IPS DF 4.7 (cell line): ENCODE measurements around the gene EFCAB5.
"Not testable (repeated sequence)": the region's sequence is repeated elsewhere in the genome, so short reads cannot be mapped to it uniquely, and the experiment has no call there.

ENCODE experiments used
- DNase-seq: peaks from one replicate; pipeline ENCODE4 v3.0.0-alpha.2; 2013; ENCODE audit warnings: low spot score; ENCODE audit errors: extremely low read depth

EFCAB5 gene

DNA sequence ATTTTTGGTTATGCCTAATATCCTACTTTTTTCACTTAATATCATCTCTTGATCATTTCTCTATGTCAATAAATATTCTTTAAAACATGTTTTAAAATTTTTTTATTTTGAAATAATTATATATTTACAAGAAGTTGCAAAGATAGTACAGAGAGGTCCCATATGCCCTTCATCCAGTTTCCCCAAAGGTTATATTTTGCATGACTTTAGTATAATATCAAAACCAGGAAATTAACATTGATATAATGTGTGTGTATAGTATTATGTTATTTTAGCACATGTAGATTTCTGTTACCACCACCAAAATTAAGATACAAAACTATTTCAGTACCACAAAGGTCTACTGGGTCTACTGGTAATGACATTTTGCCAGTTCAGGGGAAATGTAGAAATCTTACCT lies 60.7 kb downstream of the EFCAB5 start:
- no peak for DNase-seq

DNA sequence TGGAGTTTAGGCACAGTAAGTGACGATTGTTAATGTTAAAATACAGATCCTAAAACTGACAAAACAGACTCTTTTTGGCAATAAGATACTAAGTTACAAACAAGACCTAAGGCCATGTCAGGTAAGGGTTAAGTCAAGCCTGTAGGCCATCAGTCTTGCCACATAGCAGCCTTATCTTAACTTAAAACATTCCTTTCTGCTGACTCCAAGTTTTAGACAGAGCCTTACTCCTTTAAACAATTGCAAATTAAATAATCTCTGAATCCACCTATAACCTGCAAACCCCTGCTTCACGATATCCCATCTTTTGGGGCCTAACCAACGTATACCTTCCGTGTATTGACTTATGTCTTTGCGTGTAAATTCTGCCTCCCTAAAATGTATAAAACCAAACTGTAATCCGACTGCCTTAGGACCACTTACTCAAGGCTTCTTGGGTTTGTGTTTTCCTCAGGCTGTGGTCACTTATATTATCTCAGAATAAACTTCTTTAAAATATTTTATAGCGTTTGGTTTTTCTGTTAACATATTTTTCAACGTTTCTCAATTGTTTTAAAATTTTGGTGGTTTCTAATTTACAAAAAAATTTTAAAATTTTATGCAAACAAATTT lies 64.4 kb downstream of the EFCAB5 start:
- no peak for DNase-seq

DNA sequence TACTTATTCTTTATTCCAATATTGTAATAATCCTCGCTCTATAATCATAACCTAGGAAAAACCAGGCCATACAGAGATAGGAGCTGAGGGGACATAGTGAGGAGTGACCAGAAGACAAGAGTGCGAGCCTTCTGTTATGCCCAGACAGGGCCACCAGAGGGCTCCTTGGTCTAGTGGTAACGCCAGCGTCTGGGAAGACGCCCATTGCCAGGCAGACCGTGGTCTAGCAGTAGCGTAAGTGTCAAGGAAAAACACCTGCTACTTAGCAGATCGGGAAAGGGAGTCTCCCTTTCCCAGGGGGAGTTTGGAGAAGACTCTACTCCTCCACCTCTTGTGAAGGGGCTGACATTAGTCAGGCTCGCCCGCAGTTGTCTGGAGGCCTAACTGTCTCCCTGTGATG lies 70.5 kb downstream of the EFCAB5 start:
- not testable (repeated sequence) for DNase-seq

DNA sequence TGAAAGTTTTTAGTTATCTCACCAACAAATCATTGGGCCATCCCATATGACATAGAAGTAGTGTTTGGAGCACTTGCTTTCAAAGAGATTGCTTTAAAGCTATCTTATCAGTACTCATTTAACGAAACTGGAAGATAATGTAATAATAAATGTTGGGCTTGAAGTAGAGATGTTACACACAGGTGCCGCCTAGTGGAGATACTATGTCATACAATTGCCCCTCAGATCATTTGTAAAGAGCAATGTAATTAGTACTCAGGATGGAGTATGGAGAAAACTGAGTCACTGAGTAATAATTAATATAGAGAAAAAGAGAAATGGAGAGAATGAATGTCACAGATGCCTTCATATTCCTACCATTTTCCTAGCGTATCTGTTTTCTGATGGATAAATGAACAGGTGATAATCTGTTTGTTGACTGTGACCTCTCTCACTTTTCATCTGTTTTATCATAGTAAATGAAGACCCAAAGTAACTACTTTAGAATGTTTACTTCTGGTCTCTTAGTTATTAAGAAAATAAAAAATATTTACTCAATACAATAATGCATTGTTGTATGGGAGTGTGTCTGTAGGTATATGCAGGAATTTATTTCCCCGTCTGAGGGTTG lies 80.4 kb downstream of the EFCAB5 start:
- no peak for DNase-seq

DNA sequence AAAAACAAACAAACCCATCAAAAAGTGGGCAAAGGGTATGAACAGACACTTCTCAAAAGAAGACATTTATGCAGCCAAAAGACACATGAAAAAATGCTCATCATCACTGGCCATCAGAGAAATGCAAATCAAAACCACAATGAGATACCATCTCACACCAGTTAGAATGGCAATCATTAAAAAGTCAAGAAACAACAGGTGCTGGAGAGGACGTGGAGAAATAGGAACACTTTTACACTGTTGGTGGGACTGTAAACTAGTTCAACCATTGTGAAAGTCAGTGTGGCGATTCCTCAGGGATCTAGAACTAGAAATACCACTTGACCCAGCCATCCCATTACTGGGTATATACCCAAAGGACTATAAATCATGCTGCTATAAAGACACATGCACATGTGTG lies 83.9 kb downstream of the EFCAB5 start:
- not testable (repeated sequence) for DNase-seq

DNA sequence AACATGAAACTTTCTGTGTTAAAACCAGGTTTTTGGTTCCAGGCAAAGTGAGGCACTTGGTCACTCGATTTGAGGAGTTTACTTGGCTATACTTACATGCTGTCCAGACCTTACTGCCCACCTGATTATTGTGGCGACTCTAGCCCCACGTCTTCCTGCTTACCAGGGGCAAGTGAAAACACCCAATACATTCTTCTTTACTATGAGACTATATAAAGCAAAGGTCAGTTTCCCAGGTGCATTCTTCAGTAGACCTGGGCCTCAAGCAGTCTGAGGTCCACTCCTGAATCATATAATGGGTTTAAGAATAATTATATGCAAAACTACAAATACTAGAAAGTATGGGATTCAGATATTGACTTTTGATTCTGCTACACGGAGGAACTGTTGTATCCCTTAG lies 86.2 kb downstream of the EFCAB5 start:
- no peak for DNase-seq

DNA sequence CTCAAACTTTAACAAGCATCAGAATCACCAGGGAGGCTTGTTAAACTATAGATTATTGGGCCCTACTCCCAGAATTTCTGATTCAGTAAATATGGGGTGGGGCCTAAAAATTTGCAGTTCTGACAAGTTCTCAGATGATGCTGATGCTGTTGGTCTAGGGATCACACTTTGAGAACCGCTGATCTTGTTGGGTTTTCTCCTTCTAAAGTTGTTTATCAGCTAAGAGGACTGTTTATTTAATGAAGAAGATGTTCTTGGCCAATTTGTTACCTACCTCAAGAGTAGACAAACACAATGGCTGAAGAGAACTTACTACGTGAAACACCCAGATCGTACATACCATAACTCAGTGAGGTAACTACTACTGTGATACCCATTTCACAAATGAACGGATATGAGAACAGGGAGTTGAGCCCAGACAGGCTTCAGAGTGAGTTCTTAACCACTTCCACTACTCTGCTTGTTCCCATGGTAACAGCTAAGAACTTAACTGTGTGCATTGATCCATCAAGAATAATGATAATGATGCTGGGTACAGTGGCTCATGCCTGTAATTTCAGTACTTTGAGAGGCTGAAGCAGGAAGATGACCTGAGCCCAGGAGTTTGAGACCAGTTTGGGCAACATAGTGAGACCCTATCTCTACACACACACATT lies 89.9 kb downstream of the EFCAB5 start:
- DNase-seq, result no peak

DNA sequence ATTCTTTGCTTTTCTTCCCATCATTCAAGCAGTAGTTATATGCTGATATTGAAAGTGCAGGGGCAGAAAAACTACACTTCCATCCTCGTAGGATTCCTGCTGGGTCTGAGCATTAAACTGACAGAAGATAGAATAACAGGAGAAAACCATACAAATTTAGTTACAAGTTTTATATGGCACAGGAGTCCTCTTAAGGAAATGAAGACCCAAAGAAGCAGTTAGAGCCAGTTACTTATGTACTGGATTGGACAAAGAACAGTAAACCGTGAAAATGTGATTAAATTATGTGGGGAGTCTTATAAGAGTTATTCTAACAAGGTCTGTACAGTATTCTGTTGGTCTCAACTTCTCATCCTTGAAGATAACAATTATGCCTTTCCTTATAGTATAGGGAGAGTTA lies 93.9 kb downstream of the EFCAB5 start:
- DNase-seq, result no peak

DNA sequence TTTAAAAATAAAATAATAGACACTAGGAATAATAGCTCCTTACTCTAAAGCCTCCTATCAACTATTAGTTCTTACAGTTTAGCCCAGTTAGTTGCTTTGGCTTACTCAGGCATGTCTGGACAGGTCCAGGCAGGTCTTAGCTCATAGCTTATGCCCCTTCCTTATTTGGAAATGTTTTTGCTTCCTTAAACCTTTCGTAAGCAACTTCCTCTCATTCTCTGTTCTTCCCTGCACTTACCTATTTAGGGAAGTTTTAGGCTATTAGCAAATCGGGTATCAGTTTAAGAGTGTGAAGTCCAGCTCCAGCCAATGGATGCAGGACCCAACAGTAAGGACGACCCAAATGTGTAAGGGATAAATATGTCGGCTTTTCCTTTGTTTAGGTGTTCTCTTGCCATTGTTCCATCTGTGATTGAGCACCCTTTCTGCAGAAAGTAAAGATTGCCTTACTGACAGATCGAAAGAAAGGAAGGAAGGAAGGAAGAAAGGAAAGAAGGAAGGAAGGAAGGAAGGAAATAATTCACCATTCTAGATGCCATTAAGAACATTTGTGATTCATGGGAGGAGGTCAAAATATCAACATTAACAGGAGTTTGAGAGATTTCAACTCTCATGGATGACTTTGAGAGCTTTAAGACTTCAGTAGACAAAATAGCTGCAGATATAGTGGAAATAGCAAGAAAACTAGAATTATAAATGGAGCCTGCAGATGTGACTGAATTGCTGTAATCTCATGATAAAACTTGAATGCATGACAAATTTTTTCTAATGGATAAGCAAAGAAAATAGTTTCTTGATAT lies 99.5 kb downstream of the EFCAB5 start:
- DNase-seq, result not testable (repeated sequence)

DNA sequence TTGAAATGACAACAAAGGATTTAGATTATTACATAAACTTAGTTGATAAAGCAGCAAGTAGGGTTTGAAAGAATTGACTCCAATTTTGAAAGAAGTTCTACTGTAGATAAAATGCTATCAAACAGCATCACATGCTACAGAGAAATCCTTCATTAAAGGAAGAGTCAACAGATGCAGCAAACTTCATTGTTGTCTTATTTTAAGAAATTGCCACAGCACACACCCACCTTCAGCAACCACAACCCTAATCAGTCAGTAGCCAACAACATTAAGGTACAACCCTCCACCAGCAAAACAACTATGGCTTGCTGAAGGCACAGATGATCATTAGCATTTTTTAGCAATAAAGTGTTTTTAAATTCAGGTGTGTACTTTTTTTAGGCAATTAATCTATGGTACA lies 100.1 kb downstream of the EFCAB5 start:
- no peak for DNase-seq

DNA sequence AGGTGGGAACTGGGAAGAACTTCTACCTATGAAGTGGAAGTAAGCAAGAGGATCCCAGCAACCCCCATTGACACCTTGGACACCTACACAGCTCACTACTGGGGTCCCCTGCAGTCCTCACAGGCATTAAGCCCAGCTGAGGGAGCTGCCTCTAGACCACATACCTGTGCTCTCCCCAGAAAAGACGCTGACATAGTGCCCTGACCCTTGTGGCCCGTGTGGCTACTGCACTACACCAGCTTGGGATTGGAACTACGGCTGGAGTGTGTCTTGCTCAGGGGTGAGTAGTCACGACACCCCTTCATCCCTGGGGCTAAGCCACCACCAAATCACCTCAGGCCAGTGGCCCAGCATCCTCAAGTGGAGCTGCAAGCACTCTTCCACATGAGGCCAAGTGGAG lies 120.9 kb downstream of the EFCAB5 start:
- no peak for DNase-seq

DNA sequence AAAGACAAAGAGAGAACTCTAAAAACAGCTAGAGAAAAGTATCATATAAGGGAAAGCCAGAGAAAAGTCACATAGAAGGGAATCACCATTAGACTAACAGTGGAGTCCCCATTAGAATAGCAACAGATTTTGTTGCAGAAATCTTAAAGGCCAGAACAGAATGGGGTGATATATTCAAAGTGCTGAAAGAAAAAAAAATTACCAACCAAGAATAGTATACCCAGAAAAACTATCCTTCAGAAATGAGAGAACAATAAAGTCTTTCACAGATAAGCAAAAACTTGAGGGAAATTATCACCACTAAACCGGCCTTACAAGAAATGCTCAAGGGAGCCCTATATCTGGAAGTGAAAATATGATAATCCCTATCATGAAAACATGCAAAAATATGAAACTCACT lies 123.3 kb downstream of the EFCAB5 start:
- no peak for DNase-seq

DNA sequence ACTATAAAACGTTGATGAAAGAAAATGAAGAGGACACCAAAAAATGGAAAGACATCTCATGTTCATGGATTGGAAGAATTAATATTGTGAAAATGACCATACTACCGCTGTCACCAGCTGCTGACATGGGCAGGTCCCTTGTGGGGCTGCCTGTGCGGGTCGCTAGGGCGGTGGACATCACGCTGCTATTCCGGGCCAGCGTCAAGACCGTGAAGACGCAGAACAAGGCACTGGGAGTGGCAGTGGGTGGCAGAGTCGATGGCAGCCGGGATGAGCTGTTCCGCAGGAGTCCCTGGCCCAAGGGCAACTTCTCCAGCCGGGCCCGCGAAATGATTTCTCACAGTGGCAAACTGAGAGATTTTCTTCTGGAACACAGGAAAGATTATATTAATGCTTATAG lies 127.0 kb downstream of the EFCAB5 start:
- DNase-seq, result no peak

DNA sequence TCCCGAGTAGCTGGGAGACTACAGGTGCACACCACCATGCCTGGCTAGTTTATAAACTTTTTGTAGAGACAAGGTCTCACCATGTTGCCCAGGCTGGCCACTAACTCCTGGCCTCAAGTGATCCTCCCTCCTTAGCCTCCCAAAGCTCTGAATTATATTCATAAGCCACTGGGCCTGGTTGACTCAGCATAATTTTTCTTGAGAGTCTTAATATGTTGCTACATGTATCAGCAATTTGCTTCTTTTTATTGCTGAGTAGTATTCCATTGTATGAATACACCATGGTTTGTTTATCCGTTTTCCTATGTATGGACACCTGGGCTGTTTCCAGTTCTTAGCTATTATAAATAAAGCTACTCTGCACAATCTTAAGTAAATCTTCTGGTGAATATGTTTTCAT lies 132.8 kb downstream of the EFCAB5 start:
- no peak for DNase-seq

DNA sequence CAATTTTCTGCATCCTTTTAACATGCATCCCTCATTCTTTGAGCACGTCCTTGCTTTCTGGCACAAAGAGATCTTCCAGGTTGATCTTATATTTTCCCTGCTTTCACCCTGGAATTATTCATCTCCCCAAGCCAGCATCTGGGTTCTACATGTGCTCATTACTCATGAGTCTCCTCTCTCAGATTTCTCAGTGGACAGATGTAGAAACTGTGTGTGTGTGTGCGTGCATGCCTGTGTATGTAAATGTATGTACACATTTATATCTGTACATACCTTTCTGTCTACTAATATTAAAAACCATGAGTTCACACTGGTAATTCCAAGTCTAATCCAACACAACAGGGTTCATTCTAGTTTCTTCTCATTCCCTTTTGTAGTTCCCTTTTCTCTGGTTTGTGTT lies 133.3 kb downstream of the EFCAB5 start:
- DNase-seq, result no peak

DNA sequence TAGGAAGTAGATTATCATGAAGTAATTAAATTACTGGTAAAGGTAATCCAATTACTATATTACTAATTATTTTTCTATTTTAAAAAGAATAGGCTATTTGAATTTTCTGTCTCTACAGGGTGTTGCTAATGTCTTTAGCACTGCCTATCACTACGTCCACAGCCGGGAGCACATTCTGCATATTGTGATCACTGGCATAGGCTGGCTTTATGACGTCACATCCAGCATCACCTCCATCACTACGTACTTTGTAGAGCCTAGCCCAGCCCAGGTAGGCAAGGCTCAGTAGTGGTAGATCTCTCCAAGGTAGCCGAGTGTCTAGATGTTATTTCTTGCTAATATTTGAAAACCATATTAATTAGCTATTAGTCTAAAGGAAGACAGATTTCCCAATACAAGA lies 141.3 kb downstream of the EFCAB5 start:
- DNase-seq, result no peak

DNA sequence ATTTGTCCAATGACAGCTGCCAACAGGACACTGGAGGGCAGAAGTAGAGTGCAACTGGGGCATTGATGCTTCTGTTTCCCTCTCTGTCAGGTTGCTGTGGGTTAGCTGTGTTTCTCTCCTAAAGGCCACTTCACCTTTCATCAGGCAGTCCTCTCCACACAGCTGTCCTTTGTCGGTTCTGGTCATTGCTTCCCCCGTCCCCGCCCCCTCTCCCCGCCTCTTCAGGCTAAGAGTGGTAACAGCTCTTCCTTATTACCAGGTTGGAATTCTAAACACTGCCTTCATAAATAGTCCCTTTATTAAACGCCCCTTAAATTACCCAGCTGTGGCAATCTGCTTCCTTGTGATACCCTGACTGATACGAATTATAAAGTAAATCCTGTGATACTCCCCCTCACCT lies 143.4 kb downstream of the EFCAB5 start:
- no peak for DNase-seq

DNA sequence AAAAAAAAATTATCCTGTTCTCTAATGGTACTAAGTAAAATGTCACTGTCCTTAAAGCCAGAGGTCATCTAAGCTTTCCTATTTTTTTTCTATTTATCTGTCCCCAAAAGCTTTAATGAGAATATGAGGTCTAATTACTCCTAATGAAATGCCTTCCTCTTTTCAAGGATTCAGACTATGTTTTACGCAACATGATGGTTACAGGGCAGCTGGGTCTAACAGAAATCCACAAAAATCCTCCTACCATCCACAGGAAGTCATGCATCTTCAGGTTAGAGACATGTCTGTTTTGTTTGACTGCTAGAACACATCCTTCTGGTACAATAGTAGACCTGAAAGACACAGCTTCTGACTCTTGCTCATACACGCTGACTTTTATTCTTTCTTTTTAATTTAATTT lies 145.5 kb downstream of the EFCAB5 start:
- no peak for DNase-seq

DNA sequence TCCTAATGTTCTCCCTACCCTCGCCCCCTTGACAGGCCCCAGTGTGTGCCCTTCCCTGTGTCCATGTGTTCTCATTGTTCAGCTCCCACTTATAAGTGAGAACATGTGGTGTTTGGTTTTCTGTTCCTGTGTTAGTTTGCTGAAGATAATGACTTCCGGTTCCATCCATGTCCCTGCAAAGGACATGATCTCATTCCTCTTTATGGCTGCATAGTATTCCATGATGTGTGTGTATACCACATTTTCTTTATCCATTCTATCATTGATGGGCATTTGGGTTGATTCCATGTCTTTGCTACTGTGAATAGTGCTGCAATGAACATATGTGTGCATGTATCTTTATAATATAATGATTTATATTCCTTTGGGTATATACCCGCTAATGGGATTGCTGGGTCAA lies 146.0 kb downstream of the EFCAB5 start:
- not testable (repeated sequence) for DNase-seq

DNA sequence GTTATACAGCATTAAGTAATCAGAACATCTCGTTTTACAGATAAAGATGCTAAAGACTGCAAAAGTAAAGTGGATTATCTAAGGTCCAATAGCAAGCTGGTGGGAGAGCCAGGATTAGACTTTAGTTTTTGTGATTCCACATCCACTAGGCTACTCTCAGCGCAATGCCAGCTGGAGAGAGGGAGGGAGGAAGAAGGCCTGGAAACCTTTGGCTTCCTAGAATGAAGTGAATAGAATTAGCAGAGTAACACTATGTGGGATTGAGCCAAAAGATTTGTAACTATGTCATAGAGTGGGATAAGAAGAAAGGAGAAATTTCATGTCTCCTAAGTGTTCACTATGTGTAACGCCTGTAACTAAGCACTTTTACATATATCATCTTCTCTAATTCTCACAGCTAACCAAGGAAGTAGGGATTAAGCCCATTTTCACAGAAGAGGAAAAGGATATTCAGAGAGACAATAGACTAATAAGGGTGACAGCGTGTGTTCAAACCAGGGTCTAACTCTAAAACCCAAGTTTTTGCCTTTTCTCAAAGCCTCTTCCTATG lies 149.8 kb downstream of the EFCAB5 start:
- no peak for DNase-seq

DNA sequence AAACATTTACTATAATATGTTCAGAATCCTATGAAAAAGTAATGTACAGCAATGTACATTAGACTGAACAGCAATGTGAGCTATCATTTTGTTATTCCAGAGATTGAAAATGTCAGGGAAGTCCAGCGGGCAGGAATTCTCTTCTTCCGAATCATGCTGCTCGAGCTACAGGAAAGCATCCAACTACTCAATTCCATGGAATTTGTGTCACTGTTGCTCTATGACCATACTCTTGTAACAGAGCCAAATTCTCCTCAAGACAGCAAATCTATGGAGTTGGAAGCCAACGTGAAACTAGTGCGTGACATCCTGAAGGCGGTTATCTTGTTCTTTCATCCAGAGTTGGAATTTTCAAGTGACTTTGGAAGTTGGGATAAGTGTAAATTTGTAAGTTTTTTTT lies 150.3 kb downstream of the EFCAB5 start:
- DNase-seq, result no peak

DNA sequence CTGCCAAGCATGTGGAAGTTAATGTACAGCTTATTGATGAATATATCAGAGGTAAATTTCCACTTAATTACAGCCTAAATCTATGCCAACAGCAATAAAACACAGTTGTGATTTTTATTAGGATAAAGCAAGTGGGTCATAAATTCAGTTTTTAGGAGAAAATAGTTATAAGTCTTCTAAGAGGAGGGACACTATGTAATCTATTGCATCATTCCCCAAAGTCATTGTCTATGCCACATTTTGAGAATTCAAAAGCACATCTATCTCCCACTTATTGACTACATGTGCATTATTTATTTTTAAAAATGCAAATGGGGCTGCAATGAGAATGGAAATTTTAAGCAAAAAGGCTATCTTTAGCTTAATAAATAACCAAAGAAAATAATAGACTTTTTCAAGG lies 151.5 kb downstream of the EFCAB5 start:
- DNase-seq, result no peak
